22Rv1 (cell line): Measurements from ENCODE around the gene MKRN2OS.
"Not testable (repeated sequence)": the region's sequence is repeated elsewhere in the genome, so short reads cannot be mapped to it uniquely, and the experiment has no call there.

Source experiments
- H3K27ac ChIP-seq: fragments of 450-650 bp; 2 replicates; pipeline ENCODE4 v1.5.1; 2017
- ZFX ChIP-seq: fragments of 450-650 bp; IDR thresholded peaks from 2 replicates; pipeline ENCODE4 v1.6.1; 2017; ENCODE audit warnings: antibody characterized with exemption, borderline replicate concordance
- TF ChIP-seq, protein P1 (sequence below): fragments of 450-650 bp; IDR thresholded peaks from 2 replicates; pipeline ENCODE4 v1.5.1; 2017; ENCODE audit warnings: mild to moderate bottlenecking

MKRN2OS gene

DNA sequence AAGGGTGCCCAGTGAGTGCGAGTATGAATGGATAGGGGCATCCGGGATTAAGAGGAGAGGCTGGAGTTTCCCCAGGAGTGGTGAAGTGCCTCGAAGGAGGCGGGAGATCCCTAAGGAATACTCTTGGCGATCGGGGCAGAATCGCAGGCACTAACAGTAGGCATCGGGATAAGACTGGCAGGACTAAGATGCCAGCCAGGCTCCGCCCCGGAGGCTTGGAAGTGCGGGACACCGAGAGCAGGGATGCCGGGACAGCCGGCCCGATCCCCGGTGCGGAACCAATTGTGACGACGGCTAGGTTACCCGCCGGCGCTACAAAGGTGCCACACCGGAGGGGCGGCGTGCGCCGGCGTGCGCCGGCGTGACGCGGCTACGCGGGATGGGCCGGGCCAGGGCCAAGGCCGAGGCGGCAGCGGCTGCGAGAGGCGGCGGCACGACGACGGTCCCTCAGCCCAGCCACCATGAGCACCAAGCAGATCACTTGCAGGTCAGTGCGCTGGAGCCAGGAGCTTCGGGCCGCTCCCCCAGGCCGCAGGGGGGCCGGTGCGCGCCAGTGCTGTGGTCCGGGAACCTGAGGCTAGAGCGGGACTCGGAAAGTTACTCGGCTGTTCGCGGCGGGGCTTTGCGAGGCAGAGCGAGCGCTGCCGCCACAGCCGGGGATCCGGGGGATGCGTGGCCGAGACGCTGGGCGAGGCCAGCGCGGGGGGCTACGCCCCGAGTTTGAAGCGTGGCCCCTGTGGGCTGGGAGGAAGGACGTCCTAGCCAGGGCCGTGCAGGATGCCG lies 11.6 kb upstream of the MKRN2OS start, which contains the start of gene MKRN2:
MKRN2 (plus strand) TSS at position 398 of the 783 bp plus-strand sequence; CDS start at position 462, 64 bp downstream.
- TF ChIP-seq, protein P1, sequence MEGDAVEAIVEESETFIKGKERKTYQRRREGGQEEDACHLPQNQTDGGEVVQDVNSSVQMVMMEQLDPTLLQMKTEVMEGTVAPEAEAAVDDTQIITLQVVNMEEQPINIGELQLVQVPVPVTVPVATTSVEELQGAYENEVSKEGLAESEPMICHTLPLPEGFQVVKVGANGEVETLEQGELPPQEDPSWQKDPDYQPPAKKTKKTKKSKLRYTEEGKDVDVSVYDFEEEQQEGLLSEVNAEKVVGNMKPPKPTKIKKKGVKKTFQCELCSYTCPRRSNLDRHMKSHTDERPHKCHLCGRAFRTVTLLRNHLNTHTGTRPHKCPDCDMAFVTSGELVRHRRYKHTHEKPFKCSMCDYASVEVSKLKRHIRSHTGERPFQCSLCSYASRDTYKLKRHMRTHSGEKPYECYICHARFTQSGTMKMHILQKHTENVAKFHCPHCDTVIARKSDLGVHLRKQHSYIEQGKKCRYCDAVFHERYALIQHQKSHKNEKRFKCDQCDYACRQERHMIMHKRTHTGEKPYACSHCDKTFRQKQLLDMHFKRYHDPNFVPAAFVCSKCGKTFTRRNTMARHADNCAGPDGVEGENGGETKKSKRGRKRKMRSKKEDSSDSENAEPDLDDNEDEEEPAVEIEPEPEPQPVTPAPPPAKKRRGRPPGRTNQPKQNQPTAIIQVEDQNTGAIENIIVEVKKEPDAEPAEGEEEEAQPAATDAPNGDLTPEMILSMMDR = no peak
- TF ChIP-seq ZFX = no peak
- H3K27ac ChIP-seq = peak within 1 kb of the TSS; percentile 93

DNA sequence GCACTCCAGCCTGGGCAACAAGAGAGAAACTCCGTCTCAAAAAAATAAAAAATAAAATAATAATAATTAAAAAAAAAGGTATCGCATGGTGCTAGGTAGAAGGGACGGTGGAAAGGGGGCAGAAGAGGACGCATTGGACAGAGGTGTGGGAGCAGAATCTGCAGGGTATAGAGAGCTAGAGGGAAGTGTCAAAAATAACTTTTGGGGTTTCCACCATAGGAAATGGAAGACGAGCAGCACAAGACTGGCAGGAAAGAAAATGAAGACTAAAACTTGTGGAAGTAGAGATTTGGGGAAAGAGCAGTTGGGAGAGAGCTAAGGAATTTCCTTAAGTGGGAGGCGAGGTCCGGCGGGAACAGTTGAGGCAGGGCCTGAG lies 11.0 kb upstream of the MKRN2OS start:
- TF ChIP-seq, protein P1 = no peak
- no peak for TF ChIP-seq ZFX
- peak overlapping the region; percentile 93 for H3K27ac ChIP-seq

DNA sequence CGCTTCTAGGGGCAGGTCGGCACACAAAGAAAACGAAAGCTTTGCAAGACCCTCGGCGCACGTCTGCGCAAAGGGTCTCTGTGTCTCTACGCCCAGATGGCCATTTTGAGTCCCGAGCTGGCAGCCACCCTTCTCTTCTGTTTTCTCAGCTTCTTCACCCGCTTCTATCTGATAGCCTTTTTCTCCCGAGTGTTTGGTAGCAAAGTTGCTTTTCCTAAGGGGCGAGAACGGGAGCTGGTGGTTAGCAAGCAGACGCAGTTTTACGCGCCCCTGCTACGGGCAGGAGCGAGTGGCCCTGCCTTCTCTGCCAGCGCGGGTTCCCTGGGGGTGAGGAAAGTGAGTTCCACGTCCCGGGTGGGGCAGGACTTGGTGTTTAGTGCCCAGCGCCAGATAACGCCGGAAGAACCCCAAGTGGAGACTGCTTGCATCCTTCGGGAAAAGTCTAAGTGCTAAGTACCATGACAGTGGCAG lies 8.7 kb upstream of the MKRN2OS start:
- peak overlapping the region; percentile 93 for H3K27ac ChIP-seq
- no peak for TF ChIP-seq ZFX
- TF ChIP-seq, protein P1 = no peak

DNA sequence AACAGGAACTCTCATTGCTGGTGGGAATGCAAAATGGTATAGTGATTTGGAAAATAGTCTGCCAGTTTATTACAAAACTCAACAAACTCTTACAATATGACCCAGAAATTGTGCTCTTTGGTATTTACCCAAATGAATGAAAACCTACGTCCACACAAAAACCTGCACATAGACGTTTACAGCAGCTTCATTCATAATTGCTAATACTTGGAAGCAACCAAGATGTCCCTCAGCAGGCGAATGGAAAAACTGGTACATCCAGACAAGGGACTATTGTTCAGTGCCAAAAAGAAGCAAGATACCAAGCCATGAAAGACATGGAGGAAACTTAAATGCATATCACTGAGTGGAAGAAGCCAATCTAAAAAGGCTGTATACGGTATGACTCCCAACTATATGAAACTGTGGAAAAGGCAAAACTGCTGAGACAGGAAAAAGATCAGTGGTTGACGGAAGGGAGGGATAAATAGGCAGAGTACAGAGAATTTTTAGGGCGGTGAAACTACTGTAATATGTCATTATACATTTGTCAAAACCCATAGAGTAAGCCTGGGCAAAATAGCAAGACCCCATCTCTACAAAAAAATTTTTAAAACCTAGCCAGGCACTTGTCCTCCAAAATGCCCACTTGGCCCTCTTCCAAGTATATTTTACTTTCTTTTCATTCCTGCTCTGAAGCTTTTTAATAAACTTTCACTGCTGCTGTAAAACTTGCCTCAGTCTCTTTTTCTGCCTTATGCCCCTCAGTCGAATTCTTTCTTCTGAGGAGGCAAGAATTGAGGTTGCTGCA lies 4.9 kb upstream of the MKRN2OS start:
- H3K27ac ChIP-seq = no peak overlapping the region
- no peak for TF ChIP-seq ZFX
- TF ChIP-seq, protein P1 = no peak

DNA sequence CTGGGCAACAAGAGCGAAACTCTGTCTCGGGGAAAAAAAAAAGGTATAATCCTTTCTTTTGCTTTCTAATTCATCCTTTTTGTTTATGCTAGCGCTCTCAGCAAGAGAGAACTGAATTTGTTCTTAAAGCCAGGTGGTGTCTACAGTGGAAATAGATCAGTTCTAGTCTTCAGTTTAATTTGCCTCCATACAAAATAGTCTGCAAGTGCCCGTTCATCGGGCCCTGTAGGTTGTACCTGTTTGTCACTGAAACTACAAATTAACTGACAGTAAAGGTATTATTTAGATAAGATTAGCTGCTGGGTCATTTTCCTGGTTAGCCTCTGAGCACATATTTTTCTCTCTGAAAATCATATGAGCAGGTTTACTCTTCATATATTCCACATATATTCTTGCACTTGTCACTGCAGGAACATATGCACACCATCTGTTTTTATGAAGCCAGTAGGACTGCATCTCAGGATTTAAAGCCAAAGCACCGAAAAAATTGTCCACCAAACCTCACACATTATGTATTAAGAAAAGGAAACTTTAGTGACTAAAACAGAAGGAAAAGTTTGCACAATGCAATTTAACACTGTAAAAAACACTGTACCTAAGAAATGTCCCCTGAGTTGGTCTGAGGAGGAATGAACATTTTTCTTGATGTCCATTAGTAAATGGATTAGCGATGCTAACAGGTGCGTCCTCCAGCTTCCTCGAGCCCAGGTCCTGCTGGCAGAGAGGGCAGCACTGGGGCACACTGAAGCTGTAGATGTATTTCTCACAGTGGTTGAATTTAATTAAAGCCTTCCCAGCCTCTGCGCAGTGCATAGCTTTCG lies 437 bp downstream of the MKRN2OS start:
- TF ChIP-seq ZFX = no peak
- TF ChIP-seq, protein P1 = no peak
- H3K27ac ChIP-seq = peak overlapping the region; percentile 77

DNA sequence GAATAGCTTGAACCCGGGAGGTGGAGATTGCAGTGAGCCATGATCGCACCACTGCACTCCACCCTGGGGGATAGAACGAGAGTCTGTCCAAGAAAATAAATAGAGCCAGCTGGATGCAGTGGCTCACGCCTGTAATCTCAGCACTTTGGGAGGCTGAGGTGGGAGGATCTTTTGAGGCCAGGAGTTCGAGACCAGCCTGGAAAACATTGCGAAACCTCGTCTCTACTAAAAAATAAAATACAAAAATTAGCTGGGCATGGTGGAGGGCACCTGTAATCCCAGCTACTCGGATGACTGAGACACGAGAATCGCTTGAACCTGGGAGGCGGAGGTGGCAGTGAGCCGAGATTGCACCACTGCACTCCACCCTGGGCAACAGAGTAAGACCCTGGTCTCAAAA lies 1.8 kb downstream of the MKRN2OS start:
- H3K27ac ChIP-seq = not testable (repeated sequence)

DNA sequence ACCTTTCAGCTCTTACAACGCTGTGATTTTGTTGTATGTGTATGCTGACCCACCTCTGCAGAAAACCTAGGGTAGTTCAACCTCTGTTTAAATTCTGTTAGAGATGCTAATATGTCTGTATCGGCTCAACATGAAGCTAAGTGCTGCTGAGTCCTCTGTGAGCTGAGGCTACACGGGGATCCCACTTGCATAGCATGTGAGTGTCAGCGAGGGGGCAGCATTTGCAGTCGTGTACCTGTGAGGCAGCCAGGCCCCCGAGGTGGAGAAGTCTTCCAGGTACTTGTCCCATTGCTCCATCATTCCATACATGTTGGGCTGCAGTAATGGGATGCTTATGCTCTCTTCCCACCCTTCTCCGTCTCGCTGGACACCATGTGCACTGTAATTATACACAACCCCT lies 3.7 kb downstream of the MKRN2OS start:
- H3K27ac ChIP-seq = no peak overlapping the region
- no peak for TF ChIP-seq ZFX
- TF ChIP-seq, protein P1 = no peak
